Measurements from ENCODE around the gene BRD7. TPM values are rescaled to one million over a fixed set of nuclear protein-coding genes. Genes with fewer than 3 reads are reported as not detected.

The BRD7 gene
- total and polyA plus RNA-seq, 2 of the 4 experiments (the other 2 are of a cell fraction), result 24.8 to 29.9 TPM

DNA sequence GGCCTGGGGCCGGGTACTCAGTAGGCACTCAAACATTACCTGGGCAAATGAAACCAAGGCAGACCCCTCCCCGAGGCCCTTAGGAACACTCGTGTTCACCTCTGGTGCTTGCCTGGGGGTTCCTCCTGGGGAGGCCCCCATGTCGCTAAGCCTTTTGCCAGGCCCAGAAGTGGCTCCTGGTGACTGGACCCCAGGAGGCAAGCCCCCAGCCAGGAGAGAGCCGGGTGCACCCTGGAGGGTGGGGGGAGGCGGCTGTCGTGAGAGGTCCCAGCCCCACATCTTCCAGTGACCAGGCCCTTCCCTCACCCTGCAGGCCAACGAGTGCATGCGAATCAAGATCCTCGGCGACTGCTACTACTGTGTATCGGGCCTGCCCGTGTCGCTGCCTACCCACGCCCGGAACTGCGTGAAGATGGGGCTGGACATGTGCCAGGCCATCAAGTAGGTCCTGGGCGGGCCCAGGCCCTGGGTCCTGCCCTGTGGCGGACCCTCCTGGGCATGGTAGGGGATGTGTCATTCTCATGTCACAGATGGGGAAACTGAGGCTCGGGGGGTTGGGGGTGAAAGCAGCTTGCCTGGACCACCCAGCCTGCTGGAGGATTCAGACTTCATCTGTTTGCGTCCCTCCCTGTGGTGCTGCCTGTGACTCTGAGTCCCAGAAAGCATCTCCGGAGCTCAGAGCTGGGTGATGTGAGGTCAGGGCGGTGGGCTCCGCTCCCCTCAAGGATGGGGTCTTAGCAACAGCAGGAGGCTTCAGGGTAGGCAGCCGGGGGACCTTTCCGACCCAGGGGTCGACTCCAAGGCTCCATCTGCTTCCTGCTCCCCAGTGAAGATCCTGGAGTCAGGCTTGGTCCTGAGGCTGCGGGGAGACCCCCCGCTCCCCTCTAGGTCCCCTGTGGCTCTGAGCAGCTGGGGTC is 69.9 kb downstream of the BRD7 start:
- H3K79me1 ChIP-seq (ENCODE audit: low read depth in 1 of 2, low read length in 2 of 2), result peaks cover 0 to 7% of the 10 kb centered on the region in 2 experiments; a peak in 1 of 4 replicates
- POLR2A ChIA-PET (ENCODE audit: unreplicated experiment), result no interaction called here
- peak overlapping the region; percentile 16 for H2AK9ac ChIP-seq (replicated peaks; ENCODE audit: low read depth, low read length, poor library complexity)
- no peak overlapping the region for H2AK5ac ChIP-seq (ENCODE audit: low read depth, low read length)
- 86% methylated on average over 11 of the region's 29 CpGs; no CpG with 5 or more reads in 1 of the 2 experiments for WGBS, 2 experiments (ENCODE audit: extremely low coverage in 2 of 2, insufficient read length in 1 of 2)
- dilution Hi-C loops (cut with HindIII; ENCODE audit: low sequenced_read_pairs, unreplicated experiment), result no loop called here
- no peak overlapping the region for H3K14ac ChIP-seq (replicated peaks; ENCODE audit: low read depth, low read length)
- no peak overlapping the region for H3K4me3 ChIP-seq (ENCODE audit: insufficient read depth, low read depth, low read length)
- no peak overlapping the region for H2AFZ ChIP-seq (replicated peaks; ENCODE audit: low read length, poor library complexity)
- no peak overlapping the region for H3K4me2 ChIP-seq (ENCODE audit: low read depth, low read length)
- H2BK120ac ChIP-seq (ENCODE audit: low read depth, low read length), result no peak overlapping the region
- peaks cover 23% of the 10 kb centered on the region for H3K9me1 ChIP-seq (ENCODE audit: insufficient read depth, low read length)
- BruUV-seq (replicated peaks), result no TSS peak
- DNase-seq, result no peak
- no peak overlapping the region for H2BK5ac ChIP-seq (ENCODE audit: low read depth, low read length, poor library complexity, severe bottlenecking)
- H3K23ac ChIP-seq (ENCODE audit: low read depth, low read length), result no peak overlapping the region
- no peak overlapping the region for H3K18ac ChIP-seq (ENCODE audit: low read depth, low read length)
- no peak overlapping the region for H3K27ac ChIP-seq (ENCODE audit: insufficient read depth, low read length)
- H3K9ac ChIP-seq (ENCODE audit: low read depth, low read length), result no peak overlapping the region
- H4K20me1 ChIP-seq (ENCODE audit: insufficient read depth, low read length), result no peaks in the 10 kb centered on the region
- CTCF ChIA-PET, result no interaction called here
- in situ Hi-C loops (cut with MboI; ENCODE audit: low sequenced_read_pairs), result no loop called here
- no peak overlapping the region for H3K4ac ChIP-seq (ENCODE audit: low read depth, low read length)
- no peak overlapping the region for H3K56ac ChIP-seq (ENCODE audit: extremely low read depth, insufficient read depth, low read length)
- H2BK20ac ChIP-seq (ENCODE audit: low read depth, low read length), result no peak overlapping the region
- ATAC-seq (ENCODE audit: low read depth), result no peak
- no peaks in the 10 kb centered on the region for H3K9me3 ChIP-seq (ENCODE audit: control insufficient read depth, insufficient read depth, low read length)
- H4K8ac ChIP-seq (ENCODE audit: low read depth in 2 of 2, low read length in 2 of 2), result no peak overlapping the region
- peaks cover 30% of the 10 kb centered on the region for H3K4me1 ChIP-seq (ENCODE audit: control insufficient read depth, insufficient read depth, low read length)
- no peak overlapping the region for H4K91ac ChIP-seq (ENCODE audit: insufficient read depth, low read depth, low read length)
- intact Hi-C loops (cut with micrococcal nuclease), result no loop called here
- no peak overlapping the region for H2BK15ac ChIP-seq (ENCODE audit: low read depth, low read length)
- H3K27me3 ChIP-seq (ENCODE audit: control insufficient read depth, insufficient read depth, low read length), result no peaks in the 10 kb centered on the region
- peaks cover under 1% of the 10 kb centered on the region; the same call in 1 of the 2 replicates for H3K36me3 ChIP-seq (ENCODE audit: control insufficient read depth, insufficient read depth, low read length)
- no peak overlapping the region for H4K5ac ChIP-seq (ENCODE audit: low read depth, low read length)
- no peak for TF ChIP-seq CHD1 (IDR thresholded peaks at IDR 0.05; ENCODE audit: low read depth, low read length)
- TF ChIP-seq SMC3 (IDR thresholded peaks at IDR 0.05; ENCODE audit: low read depth, low read length), result no peak
- TF ChIP-seq MXI1 (IDR thresholded peaks at IDR 0.05; ENCODE audit: borderline replicate concordance, low read depth, low read length), result no peak
- TF ChIP-seq, protein P1, sequence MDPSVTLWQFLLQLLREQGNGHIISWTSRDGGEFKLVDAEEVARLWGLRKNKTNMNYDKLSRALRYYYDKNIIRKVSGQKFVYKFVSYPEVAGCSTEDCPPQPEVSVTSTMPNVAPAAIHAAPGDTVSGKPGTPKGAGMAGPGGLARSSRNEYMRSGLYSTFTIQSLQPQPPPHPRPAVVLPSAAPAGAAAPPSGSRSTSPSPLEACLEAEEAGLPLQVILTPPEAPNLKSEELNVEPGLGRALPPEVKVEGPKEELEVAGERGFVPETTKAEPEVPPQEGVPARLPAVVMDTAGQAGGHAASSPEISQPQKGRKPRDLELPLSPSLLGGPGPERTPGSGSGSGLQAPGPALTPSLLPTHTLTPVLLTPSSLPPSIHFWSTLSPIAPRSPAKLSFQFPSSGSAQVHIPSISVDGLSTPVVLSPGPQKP (IDR thresholded peaks at IDR 0.05; ENCODE audit: borderline replicate concordance, low read depth, low read length), result no peak
- TF ChIP-seq, protein P2, sequence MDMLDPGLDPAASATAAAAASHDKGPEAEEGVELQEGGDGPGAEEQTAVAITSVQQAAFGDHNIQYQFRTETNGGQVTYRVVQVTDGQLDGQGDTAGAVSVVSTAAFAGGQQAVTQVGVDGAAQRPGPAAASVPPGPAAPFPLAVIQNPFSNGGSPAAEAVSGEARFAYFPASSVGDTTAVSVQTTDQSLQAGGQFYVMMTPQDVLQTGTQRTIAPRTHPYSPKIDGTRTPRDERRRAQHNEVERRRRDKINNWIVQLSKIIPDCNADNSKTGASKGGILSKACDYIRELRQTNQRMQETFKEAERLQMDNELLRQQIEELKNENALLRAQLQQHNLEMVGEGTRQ (IDR thresholded peaks at IDR 0.05; ENCODE audit: low read depth, low read length), result no peak
- TF ChIP-seq NFE2L2 (IDR thresholded peaks at IDR 0.05; ENCODE audit: low read depth, low read length), result no peak
- TF ChIP-seq RAD21 (IDR thresholded peaks at IDR 0.05; ENCODE audit: low read length), result no peak
- TF ChIP-seq, protein P3, sequence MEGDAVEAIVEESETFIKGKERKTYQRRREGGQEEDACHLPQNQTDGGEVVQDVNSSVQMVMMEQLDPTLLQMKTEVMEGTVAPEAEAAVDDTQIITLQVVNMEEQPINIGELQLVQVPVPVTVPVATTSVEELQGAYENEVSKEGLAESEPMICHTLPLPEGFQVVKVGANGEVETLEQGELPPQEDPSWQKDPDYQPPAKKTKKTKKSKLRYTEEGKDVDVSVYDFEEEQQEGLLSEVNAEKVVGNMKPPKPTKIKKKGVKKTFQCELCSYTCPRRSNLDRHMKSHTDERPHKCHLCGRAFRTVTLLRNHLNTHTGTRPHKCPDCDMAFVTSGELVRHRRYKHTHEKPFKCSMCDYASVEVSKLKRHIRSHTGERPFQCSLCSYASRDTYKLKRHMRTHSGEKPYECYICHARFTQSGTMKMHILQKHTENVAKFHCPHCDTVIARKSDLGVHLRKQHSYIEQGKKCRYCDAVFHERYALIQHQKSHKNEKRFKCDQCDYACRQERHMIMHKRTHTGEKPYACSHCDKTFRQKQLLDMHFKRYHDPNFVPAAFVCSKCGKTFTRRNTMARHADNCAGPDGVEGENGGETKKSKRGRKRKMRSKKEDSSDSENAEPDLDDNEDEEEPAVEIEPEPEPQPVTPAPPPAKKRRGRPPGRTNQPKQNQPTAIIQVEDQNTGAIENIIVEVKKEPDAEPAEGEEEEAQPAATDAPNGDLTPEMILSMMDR (conservative IDR thresholded peaks at IDR 0.05; ENCODE audit: low read depth, low read length), result no peak
- no peak for TF ChIP-seq MAZ (IDR thresholded peaks at IDR 0.05; ENCODE audit: borderline replicate concordance, low read depth, low read length)
- TF ChIP-seq POLR2A (IDR thresholded peaks at IDR 0.05; ENCODE audit: low read depth, low read length), result no peak
- no peak for TF ChIP-seq CEBPB (IDR thresholded peaks at IDR 0.05; ENCODE audit: low read depth, low read length)
- TF ChIP-seq FOS (IDR thresholded peaks at IDR 0.05; ENCODE audit: low read depth, low read length), result no peak
- no peak for TF ChIP-seq BHLHE40 (IDR thresholded peaks at IDR 0.05; ENCODE audit: low read depth, low read length)
- no peak for TF ChIP-seq RFX5 (IDR thresholded peaks at IDR 0.05; ENCODE audit: low read depth, low read length)
- TF ChIP-seq RCOR1 (IDR thresholded peaks at IDR 0.05; ENCODE audit: insufficient replicate concordance, low read length), result no peak

All from IMR-90 (cell line).